K562 (cell line): ENCODE measurements around the gene UBR4. TPM values are rescaled to one million over a fixed set of nuclear protein-coding genes. Genes with fewer than 3 reads are reported as not detected.

Experiments
- CCNT2 ChIP-seq: IDR thresholded peaks from 2 replicates; pipeline ENCODE4 v1.6.1; 2011; ENCODE audit warnings: borderline replicate concordance, low read depth, mild to moderate bottlenecking, moderate library complexity, mixed read lengths, low read length; ENCODE audit not compliant: insufficient read length; ENCODE audit errors: extremely low read depth
- CREB1 ChIP-seq, 2 experiments: sonication (generic) in 1 of 2; formaldehyde crosslinking in 1 of 2; IDR thresholded peaks; 2 replicates each; pipeline versions ENCODE4 v1.6.1 to v1.8.0; 2012 to 2022; ENCODE audit warnings: inconsistent platforms in 1 of 2, mild to moderate bottlenecking in 1 of 2, missing genetic modification reagents in 1 of 2, moderate library complexity in 1 of 2
- MGA ChIP-seq: fragments of 450-650 bp; IDR thresholded peaks from 2 replicates; pipeline ENCODE4 v1.6.1; 2016; ENCODE audit warnings: mild to moderate bottlenecking, moderate library complexity
- PCBP1 ChIP-seq: fragments of 200-400 bp; formaldehyde crosslinking; IDR thresholded peaks from 2 replicates; pipeline ENCODE4 v1.6.1; 2018; ENCODE audit warnings: mild to moderate bottlenecking, low read depth, low read length; ENCODE audit not compliant: poor library complexity, severe bottlenecking
- polyA plus RNA-seq, 8 experiments: library from polyadenylated mRNA; depleted of rRNA in 4 of 8; stranded (reverse) in 5 of 8; unstranded in 3 of 8; fragments of >200 nt; fragmentation: Nextera tagmentation in 2 of 8; fragmentation: Illumina TruSeq in 1 of 8; extraction: Ambion mirVana in 2 of 8; extraction: Trizol in 1 of 8; gene quantifications; 2 replicates each; pipeline versions ENCODE4 v1.2.1 to v1.2.3, GENCODE V29; 2011 to 2014; ENCODE audit warnings: inconsistent platforms in 1 of 8, missing spikeins in 1 of 8
- total RNA-seq, 7 experiments: library from RNA; depleted of rRNA in 6 of 7; stranded (reverse); fragments of >200 nt in 6 of 7; fragmentation: Illumina TruSeq in 2 of 7; extraction: Trizol in 2 of 7; gene quantifications; 2 replicates each; pipeline versions ENCODE4 v1.2.1 to v1.2.3, GENCODE V29; 2011 to 2021; ENCODE audit warnings: low replicate concordance in 1 of 7

Gene UBR4
- total and polyA plus RNA-seq, 9 of the 15 experiments (the other 6 are each of a cell fraction or from before 2014, with no cell fraction given): 55.4 to 277 (median 123) TPM

- peak; percentile 98 for TF ChIP-seq MGA
- TF ChIP-seq PCBP1: peak; percentile 72
- peak; percentile 85 for TF ChIP-seq CCNT2
- no peak for TF ChIP-seq CREB1 (IDR thresholded peaks at IDR 0.05)
- TF ChIP-seq CREB1 (CRISPR knock-in tag; IDR thresholded peaks at IDR 0.05): peak; percentile 50; the same call in 1 of the 2 replicates
These were observed 41.5 kb upstream of the UBR4 start, which contains the start of the genes EMC1 and MRTO4 (continued) for GRCh38 chr1:19251305-19252196.
